Fibroblast of villous mesenchyme (primary cell): ENCODE results near the gene RILPL2. TPM values are rescaled to one million over a fixed set of nuclear protein-coding genes. Genes with fewer than 3 reads are reported as not detected.
A peak's percentile ranks its signal among the peaks of the same experiment; 100 is the strongest.
"Not testable (repeated sequence)": the region's sequence is repeated elsewhere in the genome, so short reads cannot be mapped to it uniquely, and the experiment has no call there.

Source experiments
- DNase-seq: peaks from one replicate; pipeline ENCODE4 v3.0.0-alpha.2; 2010; ENCODE audit warnings: low read depth
- H3K4me3 ChIP-seq: 2 replicates; pipeline ENCODE4 v1.5.1; 2011; ENCODE audit warnings: low read depth, mild to moderate bottlenecking, low read length
- total RNA-seq: library from RNA; depleted of rRNA; stranded (reverse); fragments of >200 nt; gene quantifications from 2 replicates; pipeline ENCODE4 v1.2.3, GENCODE V29; 2012
- TF ChIP-seq, protein P1 (sequence below): IDR thresholded peaks from 2 replicates; pipeline ENCODE4 v1.5.1; 2012; ENCODE audit warnings: low read depth, mild to moderate bottlenecking, low read length; ENCODE audit not compliant: insufficient read depth

RILPL2 gene
- total RNA-seq, 1 donor: 5.6 TPM

DNA sequence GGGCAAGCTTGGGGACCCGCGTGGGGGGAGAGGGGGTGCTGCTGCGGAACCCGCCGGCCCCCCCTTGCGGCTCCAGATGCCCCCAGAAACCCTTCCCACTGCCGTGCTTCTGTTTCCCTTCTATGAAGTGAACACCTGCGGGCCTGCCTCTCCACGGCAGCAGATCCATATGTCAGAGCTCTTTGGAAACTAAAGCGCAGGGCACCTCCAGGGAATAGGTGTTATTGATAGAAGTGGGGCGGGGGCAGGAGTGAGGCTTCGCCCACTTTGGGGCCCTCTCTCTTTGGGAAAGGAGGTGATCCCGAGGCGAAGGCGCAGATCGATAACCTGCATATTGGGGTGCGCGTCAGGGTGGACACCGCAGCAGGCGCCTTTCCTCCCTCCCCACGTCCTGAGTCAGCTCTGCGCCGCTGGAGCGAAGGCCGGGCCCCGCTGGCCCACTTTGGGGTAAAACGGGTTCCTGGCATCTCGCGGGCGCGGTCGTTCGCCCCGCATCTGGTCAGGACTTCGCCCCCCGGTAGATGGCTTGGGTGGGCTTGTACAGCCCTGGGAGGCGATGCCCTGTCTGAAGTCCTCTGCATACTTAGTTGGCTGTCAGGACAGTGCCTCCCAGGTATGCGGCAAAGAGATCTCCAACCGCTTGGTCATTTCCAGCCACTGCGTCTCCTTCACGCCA, 52.0 kb downstream of the RILPL2 start:
- H3K4me3 ChIP-seq: peak overlapping the region; percentile 71
- DNase-seq: no peak
- TF ChIP-seq, protein P1, sequence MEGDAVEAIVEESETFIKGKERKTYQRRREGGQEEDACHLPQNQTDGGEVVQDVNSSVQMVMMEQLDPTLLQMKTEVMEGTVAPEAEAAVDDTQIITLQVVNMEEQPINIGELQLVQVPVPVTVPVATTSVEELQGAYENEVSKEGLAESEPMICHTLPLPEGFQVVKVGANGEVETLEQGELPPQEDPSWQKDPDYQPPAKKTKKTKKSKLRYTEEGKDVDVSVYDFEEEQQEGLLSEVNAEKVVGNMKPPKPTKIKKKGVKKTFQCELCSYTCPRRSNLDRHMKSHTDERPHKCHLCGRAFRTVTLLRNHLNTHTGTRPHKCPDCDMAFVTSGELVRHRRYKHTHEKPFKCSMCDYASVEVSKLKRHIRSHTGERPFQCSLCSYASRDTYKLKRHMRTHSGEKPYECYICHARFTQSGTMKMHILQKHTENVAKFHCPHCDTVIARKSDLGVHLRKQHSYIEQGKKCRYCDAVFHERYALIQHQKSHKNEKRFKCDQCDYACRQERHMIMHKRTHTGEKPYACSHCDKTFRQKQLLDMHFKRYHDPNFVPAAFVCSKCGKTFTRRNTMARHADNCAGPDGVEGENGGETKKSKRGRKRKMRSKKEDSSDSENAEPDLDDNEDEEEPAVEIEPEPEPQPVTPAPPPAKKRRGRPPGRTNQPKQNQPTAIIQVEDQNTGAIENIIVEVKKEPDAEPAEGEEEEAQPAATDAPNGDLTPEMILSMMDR: no peak

DNA sequence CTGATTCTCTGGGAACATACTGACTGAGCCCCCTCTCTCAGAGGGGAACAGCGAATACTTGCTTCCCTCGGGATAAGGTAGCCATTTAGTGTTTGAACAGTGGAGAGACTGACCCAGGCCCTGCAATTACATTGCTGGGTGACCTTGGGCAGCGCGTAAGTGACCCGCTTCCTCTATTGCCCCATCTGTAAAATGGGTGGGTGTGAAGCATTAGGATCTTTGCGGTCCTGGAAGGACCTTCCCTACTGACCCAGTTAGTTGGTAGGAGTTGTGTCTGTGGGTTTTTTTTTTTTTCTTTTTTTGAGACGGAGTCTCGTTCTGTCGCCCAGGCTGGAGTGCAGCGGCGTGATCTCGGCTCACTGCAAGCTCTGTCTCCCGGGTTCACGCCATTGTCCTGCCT, 53.8 kb downstream of the RILPL2 start:
- TF ChIP-seq, protein P1: no peak
- no peak for DNase-seq
- no peak overlapping the region for H3K4me3 ChIP-seq

DNA sequence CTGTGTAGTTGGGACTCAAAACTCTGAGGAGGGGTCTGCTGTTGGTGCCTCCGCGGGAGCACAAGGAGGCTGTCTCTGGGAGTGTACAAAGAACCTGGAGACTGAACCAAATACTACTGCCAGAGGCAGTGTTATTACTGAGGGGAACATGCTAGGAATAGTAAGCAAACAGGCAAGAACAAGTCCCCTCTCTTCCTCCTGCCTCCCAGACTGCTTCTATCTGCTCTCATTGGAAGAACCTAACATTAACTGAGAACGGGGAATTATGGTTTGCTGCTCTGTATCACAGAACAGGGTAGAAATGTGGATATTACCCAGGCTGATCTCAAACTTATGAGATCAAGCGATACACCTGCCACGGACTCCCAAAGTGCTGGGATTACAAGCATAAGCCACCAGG, 57.1 kb downstream of the RILPL2 start:
- DNase-seq: no peak
- no peak overlapping the region for H3K4me3 ChIP-seq
- TF ChIP-seq, protein P1: no peak

DNA sequence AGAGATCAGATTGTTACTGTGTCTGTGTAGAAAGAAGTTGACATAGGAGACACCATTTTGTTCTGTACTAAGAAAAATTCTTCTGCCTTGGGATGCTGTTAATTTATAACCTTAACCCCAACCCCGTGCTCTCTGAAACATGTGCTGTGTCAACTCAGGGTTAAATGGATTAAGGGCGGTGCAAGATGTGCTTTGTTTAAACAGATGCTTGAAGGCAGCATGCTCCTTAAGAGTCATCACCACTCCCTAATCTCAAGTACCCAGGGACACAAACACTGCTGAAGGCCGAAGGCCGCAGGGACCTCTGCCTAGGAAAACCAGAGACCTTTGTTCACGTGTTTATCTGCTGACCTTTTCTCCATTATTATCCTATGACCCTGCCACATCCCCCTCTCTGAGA, 64.1 kb downstream of the RILPL2 start:
- DNase-seq, H3K4me3 ChIP-seq: not testable (repeated sequence)

DNA sequence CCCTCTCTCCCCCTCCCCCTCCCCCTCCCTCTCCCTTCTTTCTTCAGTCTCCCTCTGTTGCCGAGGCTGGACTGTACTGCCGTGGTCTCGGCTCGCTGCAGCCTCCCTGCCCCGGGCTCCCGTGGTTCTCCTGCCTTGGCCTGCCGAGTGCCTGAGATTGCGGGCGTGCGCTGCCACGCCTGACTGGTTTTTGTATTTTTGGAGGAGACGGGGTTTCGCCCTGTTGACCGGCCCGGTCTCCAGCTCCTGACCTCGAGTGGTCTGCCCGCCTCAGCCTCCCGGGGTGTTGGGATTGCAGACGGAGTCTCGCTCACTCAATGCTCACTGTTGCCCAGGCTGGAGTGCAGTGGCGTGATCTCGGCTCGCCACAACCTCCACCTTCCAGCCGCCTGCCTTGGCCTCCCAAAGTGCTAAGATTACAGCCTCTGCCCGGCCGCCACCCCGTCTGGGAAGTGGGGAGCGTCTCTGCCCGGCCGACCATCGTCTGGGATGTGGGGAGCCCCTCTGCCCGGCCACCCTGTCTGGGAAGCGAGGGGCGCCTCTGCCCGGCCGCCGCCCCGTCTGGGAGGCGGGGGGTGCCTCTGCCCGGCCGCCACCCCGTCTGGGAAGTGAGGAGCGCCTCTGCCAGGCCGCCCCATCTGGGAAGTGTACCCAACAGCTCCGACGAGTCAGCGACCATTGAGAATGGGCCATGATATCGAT, 64.7 kb downstream of the RILPL2 start:
- not testable (repeated sequence) for H3K4me3 ChIP-seq, DNase-seq

DNA sequence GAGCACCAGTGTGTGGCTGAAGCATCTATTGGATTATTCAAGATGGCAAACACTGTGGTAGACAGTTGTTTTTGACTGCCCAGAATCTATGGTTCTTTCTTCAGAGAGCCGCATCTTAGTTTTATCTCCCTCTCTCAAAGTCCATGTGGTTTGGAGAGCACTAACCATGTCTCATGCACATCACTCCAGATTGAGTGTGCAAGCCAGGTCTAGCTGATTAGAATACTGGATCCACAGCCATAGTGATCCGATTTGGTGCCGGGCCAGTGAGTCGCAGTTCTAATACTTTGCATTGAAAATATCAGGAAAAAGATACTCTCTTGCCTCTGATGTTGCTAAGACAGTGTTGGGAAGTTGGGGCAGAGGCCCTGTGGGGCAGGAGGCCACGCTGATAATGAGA, 67.3 kb downstream of the RILPL2 start:
- DNase-seq: no peak
- no peak overlapping the region for H3K4me3 ChIP-seq
- TF ChIP-seq, protein P1: no peak

DNA sequence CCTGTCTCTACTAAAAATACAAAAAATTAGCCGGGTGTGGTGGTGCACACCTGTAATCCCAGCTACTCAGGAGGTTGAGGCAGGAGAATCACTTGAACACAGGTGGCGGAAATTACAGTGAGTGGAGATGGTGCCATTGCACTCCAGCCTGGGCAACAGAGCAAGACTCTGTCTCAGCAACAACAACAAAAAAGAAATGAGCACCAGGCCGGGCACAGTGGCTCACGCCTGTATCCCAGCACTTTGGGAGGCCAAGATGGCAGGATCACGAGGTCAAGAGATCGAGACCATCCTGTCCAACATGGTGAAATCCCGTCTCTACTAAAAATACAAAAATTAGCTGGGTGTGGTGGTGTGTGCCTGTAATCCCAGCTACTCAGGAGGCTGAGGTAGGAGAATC, 68.1 kb downstream of the RILPL2 start:
- DNase-seq, H3K4me3 ChIP-seq: not testable (repeated sequence)

DNA sequence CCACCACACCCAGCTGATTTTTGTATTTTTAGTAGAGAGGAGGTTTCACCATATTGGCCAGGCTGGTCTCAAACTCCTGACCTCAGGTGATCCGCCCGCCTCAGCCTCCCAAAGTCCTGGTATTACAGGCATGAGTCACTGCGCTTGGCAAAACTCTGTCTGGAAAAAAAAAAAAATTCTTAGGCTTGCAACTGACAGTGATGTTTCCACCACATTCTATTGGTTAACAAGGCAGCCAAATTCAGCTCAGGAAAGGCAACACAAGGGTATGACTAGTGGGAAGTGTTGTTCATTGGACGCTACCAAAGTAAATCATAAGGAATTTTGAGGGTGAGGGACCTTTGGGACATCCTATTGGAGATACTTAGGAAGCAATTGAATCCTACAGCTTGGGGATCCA, 69.0 kb downstream of the RILPL2 start:
- no peak for DNase-seq
- TF ChIP-seq, protein P1: no peak
- H3K4me3 ChIP-seq: no peak overlapping the region

Other genes starting within 250 kb of the RILPL2 start
- gene MPHOSPH9, start 203.5 kb downstream of the RILPL2 start, total RNA-seq: 43.5 and 61.3 TPM in 2 replicates
- 9.0 and 10.4 TPM in 2 replicates for gene MTRFR, start 203.2 kb downstream of the RILPL2 start, total RNA-seq
- gene CDK2AP1, start 164.8 kb downstream of the RILPL2 start, total RNA-seq: 212 and 319 TPM in 2 replicates
- gene SBNO1, start 71.8 kb downstream of the RILPL2 start, total RNA-seq: 26.7 and 41.0 TPM in 2 replicates
- gene KMT5A, start 52.6 kb downstream of the RILPL2 start, total RNA-seq: 45.7 and 62.2 TPM in 2 replicates
- 14.8 and 20.7 TPM in 2 replicates for gene SNRNP35, start 21.5 kb upstream of the RILPL2 start, total RNA-seq
- 10.6 and 13.4 TPM in 2 replicates for gene RILPL1, start 97.0 kb upstream of the RILPL2 start, total RNA-seq
- 379 and 640 TPM in 2 replicates for gene TMED2, start 147.9 kb upstream of the RILPL2 start, total RNA-seq
- 21.6 and 22.5 TPM in 2 replicates for gene DDX55, start 165.4 kb upstream of the RILPL2 start, total RNA-seq
- 31.1 and 32.9 TPM in 2 replicates for gene EIF2B1, start 197.0 kb upstream of the RILPL2 start, total RNA-seq
- gene GTF2H3, start 197.1 kb upstream of the RILPL2 start, total RNA-seq: 33.5 and 47.1 TPM in 2 replicates
- 12.2 and 13.0 TPM in 2 replicates for gene TCTN2, start 234.4 kb upstream of the RILPL2 start, total RNA-seq